GM12873 (cell line): ENCODE data around the gene CACNA1C.

ENCODE experiments used
- TF ChIP-seq, protein P1 (sequence below): IDR thresholded peaks from 2 replicates; pipeline ENCODE4 v1.5.1; 2012; ENCODE audit warnings: low read depth, mild to moderate bottlenecking, moderate library complexity, low read length, control low read depth; ENCODE audit not compliant: insufficient read depth; ENCODE audit errors: missing control alignments

The CACNA1C gene

DNA sequence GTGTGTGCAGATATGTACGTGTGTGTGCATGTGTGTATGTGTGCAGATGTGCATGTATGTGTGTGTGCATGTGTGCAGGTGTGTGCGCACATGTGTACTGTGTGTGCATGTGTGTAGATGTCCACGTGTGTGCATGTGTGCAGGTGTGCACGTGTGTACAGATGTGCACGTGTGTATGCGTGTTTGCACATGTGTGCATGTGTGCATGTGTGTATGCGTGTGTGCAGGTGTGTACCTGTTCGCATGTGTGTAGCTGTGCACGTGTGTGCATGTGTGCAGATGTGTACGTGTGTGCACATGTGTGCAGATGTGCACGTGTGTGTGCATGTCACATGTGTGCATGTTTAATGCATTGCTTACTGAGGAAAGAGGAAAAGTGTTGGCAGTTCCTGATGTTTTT, 686.3 kb downstream of the CACNA1C start:
- TF ChIP-seq, protein P1, sequence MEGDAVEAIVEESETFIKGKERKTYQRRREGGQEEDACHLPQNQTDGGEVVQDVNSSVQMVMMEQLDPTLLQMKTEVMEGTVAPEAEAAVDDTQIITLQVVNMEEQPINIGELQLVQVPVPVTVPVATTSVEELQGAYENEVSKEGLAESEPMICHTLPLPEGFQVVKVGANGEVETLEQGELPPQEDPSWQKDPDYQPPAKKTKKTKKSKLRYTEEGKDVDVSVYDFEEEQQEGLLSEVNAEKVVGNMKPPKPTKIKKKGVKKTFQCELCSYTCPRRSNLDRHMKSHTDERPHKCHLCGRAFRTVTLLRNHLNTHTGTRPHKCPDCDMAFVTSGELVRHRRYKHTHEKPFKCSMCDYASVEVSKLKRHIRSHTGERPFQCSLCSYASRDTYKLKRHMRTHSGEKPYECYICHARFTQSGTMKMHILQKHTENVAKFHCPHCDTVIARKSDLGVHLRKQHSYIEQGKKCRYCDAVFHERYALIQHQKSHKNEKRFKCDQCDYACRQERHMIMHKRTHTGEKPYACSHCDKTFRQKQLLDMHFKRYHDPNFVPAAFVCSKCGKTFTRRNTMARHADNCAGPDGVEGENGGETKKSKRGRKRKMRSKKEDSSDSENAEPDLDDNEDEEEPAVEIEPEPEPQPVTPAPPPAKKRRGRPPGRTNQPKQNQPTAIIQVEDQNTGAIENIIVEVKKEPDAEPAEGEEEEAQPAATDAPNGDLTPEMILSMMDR = no peak

DNA sequence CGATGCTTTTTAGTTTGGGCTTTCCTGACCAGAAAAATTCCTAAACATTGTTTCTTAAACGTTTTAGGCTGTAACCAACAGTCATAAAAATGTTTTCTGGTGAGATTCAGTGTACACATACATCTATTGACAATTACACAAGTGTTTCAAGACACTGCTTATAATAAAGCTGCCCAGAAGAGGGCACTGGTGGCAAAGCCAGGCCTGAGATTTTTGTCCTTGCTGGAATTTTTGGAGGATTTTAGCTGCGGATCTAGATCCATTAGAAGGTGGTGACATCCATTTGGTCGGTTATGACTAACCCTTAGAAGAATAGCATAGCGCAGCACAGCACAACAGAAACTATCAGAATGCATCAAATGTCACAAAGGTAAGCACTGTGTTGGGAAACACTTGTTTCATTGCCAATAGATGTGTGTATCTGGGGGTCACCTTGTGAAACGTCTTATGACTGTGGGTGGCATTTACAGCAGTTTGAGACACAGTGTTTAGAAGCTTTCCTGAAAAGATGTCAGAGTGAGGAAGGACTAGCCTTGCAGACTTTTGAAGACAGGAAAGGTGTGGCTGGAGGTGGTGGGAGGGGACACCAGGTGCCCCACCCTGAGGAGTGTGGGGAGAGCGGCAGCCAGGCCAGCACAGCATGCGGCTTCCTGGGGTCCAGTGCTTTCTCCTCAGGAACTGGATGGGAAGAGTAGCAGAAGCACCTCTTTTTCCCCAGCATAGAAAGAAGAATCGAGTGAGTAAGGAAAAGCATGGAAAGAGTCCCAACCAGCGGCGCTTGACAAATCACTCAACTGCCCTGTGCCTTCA, 687.2 kb downstream of the CACNA1C start:
- TF ChIP-seq, protein P1 = peak; percentile 41

DNA sequence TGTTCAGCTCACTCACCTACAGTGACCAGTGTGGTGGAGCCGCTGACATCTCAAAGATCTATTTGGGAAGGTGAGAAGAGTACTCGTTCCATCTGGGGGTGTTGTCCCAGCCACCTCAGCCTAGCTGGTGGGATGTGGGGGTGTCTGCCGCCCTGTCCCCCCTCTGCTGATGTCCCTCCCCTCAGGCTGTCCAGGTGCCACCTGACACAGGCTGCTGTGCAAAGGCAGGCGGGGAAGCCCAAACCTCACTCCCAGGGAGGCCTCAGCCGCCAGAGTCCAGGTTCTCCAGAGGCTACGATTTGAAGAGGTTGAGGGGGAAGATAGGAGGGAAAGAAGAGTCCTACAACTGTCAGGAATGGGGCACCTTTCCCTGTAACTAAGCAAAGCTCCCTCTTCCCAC, 690.7 kb downstream of the CACNA1C start:
- TF ChIP-seq, protein P1 = no peak

DNA sequence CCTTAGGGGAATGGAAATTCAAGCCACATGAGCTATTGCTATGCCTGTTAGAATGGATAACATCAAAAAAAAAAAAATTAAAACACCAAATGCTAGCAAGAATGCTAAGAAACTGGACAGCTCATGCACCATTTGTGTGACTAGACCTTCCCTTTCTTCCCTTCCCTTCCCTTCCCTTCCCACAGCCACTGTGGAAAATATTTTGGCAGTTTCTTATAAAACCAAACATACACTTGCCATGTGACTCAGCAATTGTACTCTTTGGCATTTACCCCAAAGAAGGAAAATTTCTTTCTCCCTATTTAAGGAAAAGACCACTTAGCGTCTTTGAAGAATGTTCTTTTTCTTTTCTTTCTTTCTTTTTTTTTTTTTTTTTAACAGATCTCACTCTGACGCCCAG, 692.9 kb downstream of the CACNA1C start:
- TF ChIP-seq, protein P1 = no peak
